Ovary (tissue), 9 donors: Measurements from ENCODE around the gene MEMO1. TPM values are rescaled to one million over a fixed set of nuclear protein-coding genes. Genes with fewer than 3 reads are reported as not detected.
"Not testable (repeated sequence)": the region's sequence is repeated elsewhere in the genome, so short reads cannot be mapped to it uniquely, and the experiment has no call there.

Experiments
- DNase-seq, 5 donors: peaks; one replicate each; pipeline ENCODE4 v3.0.0-alpha.2; 2019 to 2020
- H3K27ac ChIP-seq, 2 donors: fragments of 200-600 bp; one replicate each; pipeline versions ENCODE4 v1.5.1 to v1.8.0; 2019 to 2022
- H3K27me3 ChIP-seq: fragments of 200-600 bp; one replicate; pipeline ENCODE4 v1.8.0; 2022
- H3K36me3 ChIP-seq: fragments of 200-600 bp; sonication (generic); one replicate; pipeline ENCODE4 v1.5.1; 2019
- H3K4me1 ChIP-seq: one replicate; pipeline ENCODE4 v1.8.1; 2013; ENCODE audit warnings: mild to moderate bottlenecking, moderate library complexity; ENCODE audit not compliant: insufficient read depth
- H3K4me3 ChIP-seq: fragments of 200-600 bp; sonication (generic); one replicate; pipeline ENCODE4 v1.5.1; 2017
- H3K9me3 ChIP-seq, 2 donors: fragments of 200-600 bp in 1 of 2; sonication (generic) in 1 of 2; one replicate each; pipeline versions ENCODE4 v1.5.1 to v1.8.1; 2013 to 2019; ENCODE audit warnings: mild to moderate bottlenecking in 1 of 2, moderate library complexity in 1 of 2
- EP300 ChIP-seq: sonication (generic); formaldehyde crosslinking; IDR thresholded peaks from one replicate; pipeline ENCODE4 v1.6.1; 2017; ENCODE audit warnings: antibody characterized with exemption
- POLR2A ChIP-seq: fragments of 450-650 bp; IDR thresholded peaks from one replicate; pipeline ENCODE4 v1.6.1; 2017; ENCODE audit warnings: antibody characterized with exemption, mild to moderate bottlenecking, moderate library complexity
- WGBS, 3 donors: extraction: QIAGEN DNeasy Blood & Tissue Kit in 1 of 3; methylation state at CpG; one replicate each; pipeline versions ENCODE4 v1.1.5 to v1.1.7; 2013 to 2017; 5-methylcytosine and 5-hydroxymethylcytosine counted together
- intact Hi-C, 4 donors: fragments of 100-400 bp; cut with DNase I; formaldehyde crosslinking; loops; one replicate each; pipeline versions ENCODE4 v1.11.0 to v1.15.1; 2022 to 2023
- polyA plus RNA-seq, 2 donors: library from polyadenylated mRNA; stranded (reverse); fragments of 200-250 nt in 1 of 2; fragments of 350-450 nt in 1 of 2; fragmentation: Illumina TruSeq in 1 of 2; extraction: RNeasy Lipid Tissue Mini Kit (QIAGEN cat#74804) in 1 of 2; gene quantifications; one replicate each; pipeline ENCODE4 v1.2.3, GENCODE V29; 2013 to 2014
- total RNA-seq, 7 donors: library from RNA; depleted of rRNA in 2 of 7; stranded (reverse); fragments of >200 nt in 2 of 7; fragmentation: NEBNext Ultra II Directional in 3 of 7; extraction: Animal tissue kit (Norgen Biotek cat#: 25700) in 3 of 7; gene quantifications; one replicate each; pipeline versions ENCODE4 v1.1.0 to v1.2.4, GENCODE V29; 2016 to 2023
- TF ChIP-seq, protein P1 (sequence below), 3 donors: fragments of 450-650 bp in 2 of 3; fragments of 200-600 bp in 1 of 3; IDR thresholded peaks; one replicate each; pipeline versions ENCODE4 v1.5.1 to v1.8.0; 2016 to 2022; ENCODE audit warnings: antibody characterized with exemption in 3 of 3, mild to moderate bottlenecking in 1 of 3
- donor health status: DM: no; HTN: no; CAD: no; lungs with moderate emphysema.
- donor health status: DM: no; HTN: no; CAD: no.
- donor health status: Bipolar disorder and iron deficiency.
- donor health status: DM: yes; HTN: yes; CAD: no.
- donor health status: DM: no; HTN: no; CAD: no.
- donor health status: DM: yes; HTN: yes; CAD: no.

MEMO1 gene
- total and polyA plus RNA-seq, 9 donors, result 19.0 to 41.3 (median 28.9) TPM

DNA sequence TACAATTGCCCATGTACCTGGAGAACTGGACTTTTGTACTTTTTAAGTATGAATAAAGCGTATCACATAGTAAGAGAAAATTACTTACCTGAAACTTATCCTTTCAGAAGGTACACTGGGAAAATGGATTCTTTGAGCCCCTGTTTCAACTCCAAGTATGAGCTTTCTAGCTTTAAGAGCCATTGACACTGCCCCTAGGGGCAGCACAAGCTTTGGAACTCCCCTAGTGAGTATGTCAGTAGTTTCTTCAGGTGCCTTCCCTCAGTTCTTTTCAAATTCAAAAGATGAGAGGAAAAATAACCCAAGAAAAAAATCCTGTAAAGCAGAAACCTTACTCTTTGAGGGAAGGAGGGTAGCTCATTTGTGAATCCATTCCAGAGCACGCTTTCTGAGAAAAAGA lies 124.1 kb downstream of the MEMO1 start:
- Histone ChIP-seq H3K4me3 (no peak overlapping the region), H3K27me3 (no peaks in the 10 kb centered on the region), H3K4me1 (no peaks in the 10 kb centered on the region), H3K36me3 (no peaks in the 10 kb centered on the region), H3K9me3 (no peaks in the 10 kb centered on the region), H3K27ac (no peak overlapping the region)
- 97 to 99% (median 98%) methylated on average over 2 of the region's 2 CpGs for WGBS, 3 donors
- intact Hi-C loops, result no loop called here
- no peak for DNase-seq
- TF ChIP-seq EP300 (no peak), POLR2A (no peak)

DNA sequence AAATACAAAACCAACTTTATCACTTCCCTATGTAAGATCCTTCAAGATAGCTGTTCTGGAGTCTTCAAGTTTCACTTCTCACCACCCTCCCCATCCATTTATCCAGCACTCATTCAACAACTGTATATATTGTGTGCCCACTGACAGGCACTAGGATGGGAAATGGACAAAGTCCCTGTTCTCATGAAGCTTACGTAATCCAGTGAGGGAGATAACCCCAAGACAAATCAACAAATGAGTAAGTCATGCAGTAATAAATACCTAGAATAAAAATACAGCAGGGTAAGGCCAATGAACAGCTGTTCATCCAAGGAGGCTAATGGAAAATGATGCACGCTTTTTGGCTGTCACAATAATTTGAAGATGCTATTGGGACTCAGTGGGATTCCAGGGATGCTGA lies 133.8 kb downstream of the MEMO1 start:
- intact Hi-C loops, result no loop called here
- WGBS, 3 donors, result 90 to 97% (median 91%) methylated on average over 2 of the region's 2 CpGs

DNA sequence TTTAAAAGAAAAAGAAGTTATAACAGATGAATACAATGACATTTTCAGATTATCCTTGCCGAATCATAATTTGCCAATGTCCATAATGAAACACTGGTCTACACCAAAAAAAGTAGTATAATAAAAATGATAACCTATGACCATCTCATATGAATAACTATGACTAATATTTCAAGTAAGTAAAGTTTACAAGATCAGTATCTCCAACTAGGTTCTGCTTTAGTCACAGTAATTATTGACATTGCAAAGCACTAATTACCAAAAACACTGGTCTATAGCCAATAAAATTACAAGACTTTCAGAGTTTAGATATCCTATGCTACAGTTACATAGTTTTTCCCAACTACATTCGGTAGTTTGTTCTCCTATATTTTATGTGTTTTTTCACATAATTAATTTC lies 136.7 kb downstream of the MEMO1 start:
- 88 to 92% (median 88%) methylated on average over 2 of the region's 2 CpGs for WGBS, 3 donors
- Histone ChIP-seq H3K9me3 (no peaks in the 10 kb centered on the region), H3K27me3 (no peaks in the 10 kb centered on the region), H3K36me3 (no peaks in the 10 kb centered on the region), H3K4me1 (no peaks in the 10 kb centered on the region), H3K4me3 (no peak overlapping the region), H3K27ac (no peak overlapping the region)
- intact Hi-C loops, result no loop called here
- TF ChIP-seq EP300, result no peak
- TF ChIP-seq, protein P1, sequence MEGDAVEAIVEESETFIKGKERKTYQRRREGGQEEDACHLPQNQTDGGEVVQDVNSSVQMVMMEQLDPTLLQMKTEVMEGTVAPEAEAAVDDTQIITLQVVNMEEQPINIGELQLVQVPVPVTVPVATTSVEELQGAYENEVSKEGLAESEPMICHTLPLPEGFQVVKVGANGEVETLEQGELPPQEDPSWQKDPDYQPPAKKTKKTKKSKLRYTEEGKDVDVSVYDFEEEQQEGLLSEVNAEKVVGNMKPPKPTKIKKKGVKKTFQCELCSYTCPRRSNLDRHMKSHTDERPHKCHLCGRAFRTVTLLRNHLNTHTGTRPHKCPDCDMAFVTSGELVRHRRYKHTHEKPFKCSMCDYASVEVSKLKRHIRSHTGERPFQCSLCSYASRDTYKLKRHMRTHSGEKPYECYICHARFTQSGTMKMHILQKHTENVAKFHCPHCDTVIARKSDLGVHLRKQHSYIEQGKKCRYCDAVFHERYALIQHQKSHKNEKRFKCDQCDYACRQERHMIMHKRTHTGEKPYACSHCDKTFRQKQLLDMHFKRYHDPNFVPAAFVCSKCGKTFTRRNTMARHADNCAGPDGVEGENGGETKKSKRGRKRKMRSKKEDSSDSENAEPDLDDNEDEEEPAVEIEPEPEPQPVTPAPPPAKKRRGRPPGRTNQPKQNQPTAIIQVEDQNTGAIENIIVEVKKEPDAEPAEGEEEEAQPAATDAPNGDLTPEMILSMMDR (IDR thresholded peaks at IDR 0.05), result no peak
- TF ChIP-seq POLR2A, result no peak
- no peak for DNase-seq

More for the DNA sequence above, 133.8 kb downstream of the MEMO1 start:
- Histone ChIP-seq H3K4me3 (no peak overlapping the region), H3K36me3 (no peaks in the 10 kb centered on the region), H3K4me1 (no peaks in the 10 kb centered on the region), H3K27me3 (no peaks in the 10 kb centered on the region), H3K27ac (no peak overlapping the region), H3K9me3 (no peaks in the 10 kb centered on the region)
- no peak for DNase-seq
- TF ChIP-seq, protein P1 (IDR thresholded peaks at IDR 0.05), result no peak
- TF ChIP-seq EP300, result no peak
- TF ChIP-seq POLR2A, result no peak

DNA sequence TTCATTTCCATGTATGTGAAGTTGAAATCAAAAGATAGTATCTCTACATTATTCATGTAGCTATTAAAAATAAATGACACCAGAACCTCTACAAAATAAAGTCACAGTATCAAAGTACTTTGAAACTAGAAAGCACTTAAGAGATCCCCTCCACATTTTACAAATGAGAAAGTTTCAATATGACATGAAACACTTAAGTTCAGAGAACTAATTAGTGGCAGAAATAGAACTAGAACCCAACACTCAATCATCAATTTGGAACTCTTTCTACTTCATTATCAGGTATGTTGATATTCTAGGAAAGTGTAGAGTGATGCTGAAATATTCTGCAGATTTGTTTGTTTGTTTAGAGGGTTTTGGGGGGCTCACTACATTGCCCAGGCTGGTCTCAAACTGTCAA lies 145.6 kb downstream of the MEMO1 start:
- Histone ChIP-seq H3K9me3 (no peaks in the 10 kb centered on the region), H3K27me3 (no peaks in the 10 kb centered on the region), H3K4me3 (no peak overlapping the region), H3K27ac (no peak overlapping the region), H3K36me3 (no peaks in the 10 kb centered on the region), H3K4me1 (no peaks in the 10 kb centered on the region)
- intact Hi-C loops, result loop anchor here in 1 of 4 donors (10.0 kb wide), 1 partner anchor 780 kb away; no protein-coding TSS in a partner anchor
- no peak for DNase-seq
- TF ChIP-seq, protein P1 (IDR thresholded peaks at IDR 0.05), result no peak
- no peak for TF ChIP-seq POLR2A
- no peak for TF ChIP-seq EP300

DNA sequence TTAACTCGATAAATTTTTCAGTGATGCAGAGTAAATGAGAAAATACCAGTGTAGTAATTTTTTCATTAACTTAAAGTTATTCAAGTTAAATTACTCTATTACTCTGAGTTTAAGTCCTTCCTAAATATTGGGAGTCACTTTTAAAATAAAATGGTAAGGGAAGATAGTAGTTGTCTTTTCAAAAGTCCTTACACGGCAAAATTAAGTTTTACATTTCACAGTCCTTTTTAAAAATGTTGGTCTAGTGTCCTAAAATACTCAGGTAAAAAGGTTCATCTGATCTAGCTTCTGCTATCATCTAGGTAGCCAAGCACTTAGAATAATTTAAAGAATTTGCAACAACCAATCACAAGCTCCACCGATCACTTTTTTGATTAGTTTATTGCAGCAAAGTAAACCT lies 146.9 kb downstream of the MEMO1 start:
- H3K27me3 ChIP-seq, result no peaks in the 10 kb centered on the region
- intact Hi-C loops, result loop anchor here in 1 of 4 donors (10.0 kb wide), 1 partner anchor 781 kb away; no protein-coding TSS in a partner anchor
- no peak overlapping the region for H3K27ac ChIP-seq
- no peaks in the 10 kb centered on the region for H3K9me3 ChIP-seq
- 91 to 99% (median 98%) methylated on average over 3 of the region's 3 CpGs for WGBS, 3 donors
- DNase-seq, result no peak
- H3K4me1 ChIP-seq, result no peaks in the 10 kb centered on the region
- H3K4me3 ChIP-seq, result no peak overlapping the region
- TF ChIP-seq POLR2A (no peak), EP300 (no peak)
- TF ChIP-seq, protein P1 (IDR thresholded peaks at IDR 0.05), result no peak
- no peaks in the 10 kb centered on the region for H3K36me3 ChIP-seq

DNA sequence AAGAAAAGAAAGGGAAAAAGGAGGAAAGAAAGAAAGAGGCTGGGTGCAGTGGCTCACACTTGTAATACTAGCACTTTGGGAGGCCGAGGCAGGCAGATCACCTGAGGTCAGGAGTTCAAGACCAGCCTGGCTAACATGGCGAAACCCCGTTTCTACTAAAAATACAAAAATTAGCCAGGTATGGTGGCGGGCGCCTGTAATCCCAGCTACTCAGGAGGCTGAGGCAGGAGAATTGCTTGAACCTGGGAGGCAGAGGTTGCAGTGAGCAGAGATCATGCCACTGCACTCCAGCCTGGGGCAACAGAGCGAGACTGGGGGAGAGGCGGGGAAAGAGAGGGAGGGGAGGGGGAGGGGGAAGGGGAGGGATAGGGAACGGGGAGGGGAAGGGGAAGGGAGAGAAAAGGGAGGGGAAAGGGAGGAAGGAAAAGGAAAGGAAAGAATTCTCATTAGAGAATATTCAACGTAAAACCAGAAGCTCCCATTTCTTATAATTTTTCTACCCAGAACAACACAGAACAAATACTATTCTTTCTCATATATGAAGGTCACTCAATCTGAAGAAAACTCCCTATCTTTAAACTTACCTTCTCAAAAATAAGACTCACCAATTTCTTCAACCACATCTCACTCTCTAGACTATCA lies 147.7 kb downstream of the MEMO1 start:
- intact Hi-C loops, result loop anchor here in 1 of 4 donors (10.0 kb wide), 1 partner anchor 782 kb away; no protein-coding TSS in a partner anchor
- 90 to 94% (median 93%) methylated on average over 9 of the region's 9 CpGs for WGBS, 3 donors
- H3K4me1 ChIP-seq, H3K36me3 ChIP-seq, H3K4me3 ChIP-seq, H3K27ac ChIP-seq, DNase-seq, H3K9me3 ChIP-seq, H3K27me3 ChIP-seq: not testable (repeated sequence)
